Measurements from ENCODE around the gene GDPD3.

Gene GDPD3

DNA sequence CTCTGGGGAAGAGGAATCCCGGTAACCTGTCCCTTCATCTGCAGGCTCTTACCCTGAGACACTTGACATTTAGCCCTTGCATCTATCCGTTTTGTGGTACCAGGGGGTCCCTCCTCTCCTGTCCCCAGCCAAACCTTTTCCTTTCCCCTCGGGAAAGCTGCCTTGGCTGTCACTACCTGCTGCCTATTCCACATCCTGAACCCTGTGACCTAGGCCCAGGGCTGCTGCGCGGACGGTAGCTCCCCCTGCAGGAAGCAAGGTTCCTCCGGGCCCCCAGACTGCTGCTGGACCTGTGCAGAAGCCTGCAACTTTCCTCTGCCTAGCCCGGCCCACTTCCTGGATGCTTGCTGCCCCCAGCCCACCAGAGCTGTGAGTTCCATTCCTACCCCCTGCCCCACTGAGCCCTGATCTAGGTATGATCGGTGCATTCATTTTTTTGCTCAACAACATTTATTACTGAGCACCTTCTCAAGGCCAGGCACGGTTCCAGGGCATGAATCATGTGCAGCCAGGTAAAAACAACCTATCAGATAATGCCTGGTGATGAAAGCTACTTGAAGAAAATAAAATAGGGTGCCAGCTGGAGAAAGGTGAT, 58.3 kb downstream of the GDPD3 start:
- peak; percentile 60 for DNase-seq (ENCODE audit: low spot score)

Measured in cerebellar cortex (tissue), 1 donor.